Effector memory CD4-positive, alpha-beta T cell (primary cell): Measurements from ENCODE around the gene OVCH2.
"Not testable (repeated sequence)": the region's sequence is repeated elsewhere in the genome, so short reads cannot be mapped to it uniquely, and the experiment has no call there.

Source experiments
- DNase-seq, 3 donors: peaks; one replicate each; pipeline ENCODE4 v3.0.0-alpha.2; 2020
- H3K27ac ChIP-seq: 2 replicates; pipeline ENCODE4 v1.7.0; 2013; ENCODE audit warnings: mild to moderate bottlenecking, low read length, moderate library complexity; ENCODE audit not compliant: insufficient read depth, poor library complexity, severe bottlenecking
- H3K27me3 ChIP-seq: replicated peaks from 2 replicates; pipeline ENCODE4 v1.7.0; 2013; ENCODE audit warnings: mild to moderate bottlenecking, low read length; ENCODE audit not compliant: insufficient read depth, control insufficient read depth, poor library complexity, severe bottlenecking
- H3K36me3 ChIP-seq: 2 replicates; pipeline ENCODE4 v1.7.0; 2013; ENCODE audit warnings: mild to moderate bottlenecking, low read length, moderate library complexity; ENCODE audit not compliant: control insufficient read depth, insufficient read depth
- H3K4me1 ChIP-seq: 2 replicates; pipeline ENCODE4 v1.7.0; 2013; ENCODE audit warnings: low read length, mild to moderate bottlenecking; ENCODE audit not compliant: control insufficient read depth, insufficient read depth, poor library complexity, severe bottlenecking
- H3K4me3 ChIP-seq: 2 replicates; pipeline ENCODE4 v1.7.0; 2013; ENCODE audit warnings: low read length, low read depth, mild to moderate bottlenecking; ENCODE audit not compliant: insufficient read depth, poor library complexity, severe bottlenecking
- H3K9me3 ChIP-seq: 2 replicates; pipeline ENCODE4 v1.7.0; 2013; ENCODE audit warnings: mild to moderate bottlenecking, low read length, moderate library complexity; ENCODE audit not compliant: control insufficient read depth

Gene OVCH2

DNA sequence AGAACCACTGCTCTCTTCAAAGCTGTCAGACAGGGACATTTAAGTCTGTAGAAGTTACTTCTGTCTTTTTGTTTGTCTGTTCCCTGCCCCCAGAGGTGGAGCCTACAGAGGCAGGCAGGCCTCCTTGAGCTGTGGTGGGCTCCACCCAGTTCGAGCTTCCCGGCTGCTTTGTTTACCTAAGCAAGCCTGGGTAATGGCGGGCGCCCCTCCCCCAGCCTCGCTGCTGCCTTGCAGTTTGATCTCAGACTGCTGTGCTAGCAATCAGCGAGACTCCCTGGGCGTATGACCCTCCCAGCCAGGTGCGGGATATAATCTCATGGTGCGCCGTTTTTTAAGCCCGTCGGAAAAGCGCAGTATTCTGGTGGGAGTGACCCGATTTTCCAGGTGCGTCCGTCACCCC is 42.7 kb downstream of the OVCH2 start:
- not testable (repeated sequence) for H3K4me3 ChIP-seq, H3K4me1 ChIP-seq, H3K27ac ChIP-seq, DNase-seq, H3K27me3 ChIP-seq, H3K36me3 ChIP-seq, H3K9me3 ChIP-seq

GRCh38 chr11:7657306-7658025 is 48.8 kb downstream of the OVCH2 start:
- Histone ChIP-seq H3K27ac (no peak overlapping the region), H3K4me1 (no peaks in the 10 kb centered on the region), H3K9me3 (no peaks in the 10 kb centered on the region), H3K4me3 (no peak overlapping the region), H3K36me3 (peaks cover 10% of the 10 kb centered on the region), H3K27me3 (no peaks in the 10 kb centered on the region)
- DNase-seq = no peak

DNA sequence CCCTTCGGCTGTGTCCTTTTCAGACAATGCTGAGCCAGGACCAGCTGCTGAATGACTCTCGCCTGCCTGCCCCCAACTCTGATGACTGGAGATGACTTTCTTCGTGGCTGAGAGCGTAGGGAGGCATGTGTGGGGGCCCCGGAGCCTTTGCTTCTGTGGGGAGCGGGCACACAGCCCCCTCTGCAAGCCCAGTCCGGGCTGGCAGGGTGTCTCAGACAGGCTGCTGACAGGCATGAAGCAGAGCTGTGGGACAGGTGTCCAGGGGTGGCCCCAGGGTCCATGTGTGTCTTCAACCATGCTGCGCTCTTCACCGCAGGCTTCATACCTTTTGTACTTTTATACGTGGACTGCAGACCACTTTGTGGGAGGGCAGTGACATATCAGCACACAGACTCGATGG is 49.6 kb downstream of the OVCH2 start:
- no peak for DNase-seq

DNA sequence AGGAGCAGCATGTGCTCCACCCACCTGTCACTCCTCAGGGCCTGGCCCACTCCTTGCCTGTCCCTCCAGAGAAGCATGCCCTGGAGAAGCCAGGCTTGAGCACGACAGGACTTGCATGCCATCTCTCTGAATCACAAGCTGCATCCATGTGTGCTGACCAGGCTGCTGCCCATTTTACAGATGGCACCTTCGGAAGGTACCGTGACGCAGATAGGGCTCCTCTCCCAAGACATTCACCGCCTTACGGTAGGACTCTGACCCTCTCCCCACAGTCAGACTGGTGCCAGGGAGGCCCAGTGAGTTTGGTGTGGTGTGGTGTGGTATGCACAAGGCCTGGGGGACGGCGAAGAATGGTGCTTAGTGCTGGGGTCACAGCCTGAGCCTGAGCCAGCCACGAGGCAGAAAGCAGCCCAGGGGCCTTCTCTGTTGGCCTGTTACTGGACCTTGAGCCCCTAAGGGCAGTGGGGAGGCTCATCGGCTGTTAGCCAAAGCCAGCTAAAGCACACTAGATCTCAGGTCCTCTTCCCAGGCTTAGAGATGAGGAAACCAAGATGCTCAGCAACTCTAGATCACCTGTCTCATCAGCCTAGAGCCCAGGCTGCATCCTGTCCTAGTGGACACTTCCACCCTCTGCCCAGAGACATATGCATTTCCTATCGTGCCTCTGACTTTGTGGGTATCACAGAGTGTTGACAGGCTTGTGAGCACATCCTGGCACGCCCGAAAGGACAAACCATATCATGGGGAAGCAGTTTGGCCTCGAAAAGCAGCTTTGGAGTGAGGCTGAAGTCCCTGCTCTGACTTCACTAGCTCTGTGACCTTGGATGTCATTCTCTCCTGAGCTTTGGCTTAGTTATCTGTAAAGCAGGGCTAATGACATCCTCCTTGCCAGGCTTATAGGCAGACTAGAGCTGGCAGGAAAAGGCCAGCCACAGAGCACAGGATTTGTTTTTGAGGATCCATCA is 50.7 kb downstream of the OVCH2 start:
- H3K27me3 ChIP-seq = no peaks in the 10 kb centered on the region
- no peaks in the 10 kb centered on the region for H3K4me1 ChIP-seq
- DNase-seq = no peak
- H3K27ac ChIP-seq = no peak overlapping the region
- H3K36me3 ChIP-seq = peaks cover 10% of the 10 kb centered on the region
- no peaks in the 10 kb centered on the region for H3K9me3 ChIP-seq
- no peak overlapping the region for H3K4me3 ChIP-seq

More for the DNA sequence above, 49.6 kb downstream of the OVCH2 start:
- no peaks in the 10 kb centered on the region for H3K27me3 ChIP-seq
- peaks cover 10% of the 10 kb centered on the region for H3K36me3 ChIP-seq
- H3K9me3 ChIP-seq = no peaks in the 10 kb centered on the region
- H3K4me3 ChIP-seq = no peak overlapping the region
- no peak overlapping the region for H3K27ac ChIP-seq
- H3K4me1 ChIP-seq = no peaks in the 10 kb centered on the region

DNA sequence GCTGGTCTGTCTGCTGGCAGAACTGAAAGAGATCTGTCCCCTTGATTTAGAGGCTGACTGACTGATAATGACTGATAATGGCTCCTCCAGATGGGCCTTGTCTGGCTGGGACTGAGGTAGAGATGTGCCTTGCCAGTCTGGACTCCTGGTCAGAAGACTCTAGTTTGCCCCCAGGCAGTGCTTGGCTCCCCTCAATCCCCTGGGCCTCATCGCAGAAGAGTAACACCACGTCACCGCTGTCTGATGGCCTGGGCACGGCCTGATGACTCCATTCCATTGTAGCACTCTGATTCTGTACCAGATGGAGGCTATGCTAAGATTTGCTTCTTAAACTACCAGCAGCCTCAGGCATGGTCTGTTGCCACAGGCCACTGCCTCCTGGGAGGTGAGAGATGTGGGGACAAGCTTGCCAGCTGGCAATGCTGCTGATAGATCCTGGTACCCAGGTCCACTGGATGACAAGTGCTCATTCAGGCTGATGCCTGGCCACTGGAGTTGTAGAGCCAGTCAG is 52.0 kb downstream of the OVCH2 start:
- H3K36me3 ChIP-seq = peaks cover 15% of the 10 kb centered on the region
- DNase-seq = no peak
- H3K27me3 ChIP-seq = no peaks in the 10 kb centered on the region

DNA sequence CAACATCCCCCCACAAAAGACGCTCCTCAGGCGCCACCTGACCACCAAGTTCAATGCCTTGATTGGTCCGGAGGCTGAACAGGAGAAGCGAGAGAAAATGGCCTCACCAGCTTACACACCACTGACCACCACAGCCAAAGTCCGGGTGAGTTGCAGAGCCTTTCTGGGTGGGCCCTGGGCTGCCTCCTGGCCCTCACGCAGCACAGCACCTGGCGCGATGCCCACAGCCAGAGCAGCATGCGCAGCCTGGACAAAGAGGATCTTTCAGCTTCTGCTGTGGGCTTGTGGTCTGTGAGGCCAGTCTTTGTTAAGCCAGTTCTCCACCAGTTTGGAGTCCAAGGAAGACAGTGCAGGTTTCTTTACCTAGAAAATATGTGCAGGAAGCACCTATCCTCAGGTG is 54.6 kb downstream of the OVCH2 start:
- Histone ChIP-seq H3K9me3 (no peaks in the 10 kb centered on the region), H3K36me3 (peaks cover 28% of the 10 kb centered on the region), H3K27me3 (no peaks in the 10 kb centered on the region), H3K4me1 (no peaks in the 10 kb centered on the region), H3K27ac (no peak overlapping the region), H3K4me3 (no peak overlapping the region)
- DNase-seq = no peak

More for the DNA sequence above, 52.0 kb downstream of the OVCH2 start:
- Histone ChIP-seq H3K4me1 (no peaks in the 10 kb centered on the region), H3K27ac (no peak overlapping the region), H3K4me3 (no peak overlapping the region), H3K9me3 (no peaks in the 10 kb centered on the region)

- Histone ChIP-seq H3K27me3 (no peaks in the 10 kb centered on the region), H3K9me3 (no peaks in the 10 kb centered on the region), H3K4me1 (no peaks in the 10 kb centered on the region), H3K27ac (no peak overlapping the region), H3K36me3 (peaks cover 28% of the 10 kb centered on the region), H3K4me3 (no peak overlapping the region)
- DNase-seq = no peak
These were observed 55.1 kb downstream of the OVCH2 start for GRCh38 chr11:7651140-7651551.

DNA sequence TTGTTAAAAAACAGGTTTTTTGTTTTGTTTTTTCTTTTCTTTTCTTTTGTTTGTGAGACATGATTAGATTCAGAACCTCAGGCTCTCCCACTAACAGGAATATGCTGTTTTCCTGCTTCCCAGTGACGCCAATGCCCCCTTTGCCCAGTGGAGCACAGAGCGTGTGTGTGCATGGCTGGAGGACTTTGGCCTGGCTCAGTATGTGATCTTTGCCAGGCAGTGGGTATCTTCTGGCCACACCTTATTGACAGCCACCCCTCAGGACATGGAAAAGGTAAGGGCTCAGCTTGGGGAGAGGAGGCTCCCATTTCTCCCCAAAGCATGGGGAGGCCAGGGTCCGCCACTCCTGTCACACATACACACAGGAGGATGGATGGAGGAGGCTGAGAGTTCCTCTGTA is 58.0 kb downstream of the OVCH2 start:
- Histone ChIP-seq H3K4me3 (no peak overlapping the region), H3K36me3 (peaks cover 20% of the 10 kb centered on the region), H3K27me3 (no peaks in the 10 kb centered on the region), H3K4me1 (no peaks in the 10 kb centered on the region), H3K9me3 (no peaks in the 10 kb centered on the region), H3K27ac (no peak overlapping the region)
- DNase-seq = no peak

GRCh38 chr11:7646866-7647265 is 59.4 kb downstream of the OVCH2 start:
- DNase-seq = no peak
- Histone ChIP-seq H3K27ac (no peak overlapping the region), H3K4me1 (no peaks in the 10 kb centered on the region), H3K9me3 (no peaks in the 10 kb centered on the region), H3K4me3 (no peak overlapping the region), H3K36me3 (peaks cover 18% of the 10 kb centered on the region), H3K27me3 (no peaks in the 10 kb centered on the region)

GRCh38 chr11:7645206-7645605 is 61.1 kb downstream of the OVCH2 start:
- H3K27me3 ChIP-seq = no peaks in the 10 kb centered on the region
- H3K9me3 ChIP-seq = no peaks in the 10 kb centered on the region
- no peak overlapping the region for H3K27ac ChIP-seq
- DNase-seq = no peak
- H3K4me3 ChIP-seq = no peak overlapping the region
- no peaks in the 10 kb centered on the region for H3K4me1 ChIP-seq
- peaks cover 18% of the 10 kb centered on the region for H3K36me3 ChIP-seq
